NB4 (cell line): ENCODE results near the gene MYCBPAP.

Experiments used
- DNase-seq: peaks from one replicate; pipeline ENCODE4 v3.0.0; 2010; ENCODE audit warnings: low read depth
- H3K4me3 ChIP-seq: one replicate; pipeline ENCODE4 v1.5.1; 2011; ENCODE audit warnings: mild to moderate bottlenecking, low read depth, low read length, moderate library complexity
- CTCF ChIP-seq: IDR thresholded peaks from one replicate; pipeline ENCODE4 v1.5.1; 2012; ENCODE audit warnings: low read depth, low read length
- MAX ChIP-seq: IDR thresholded peaks from 2 replicates; pipeline ENCODE4 v1.6.1; 2011; ENCODE audit warnings: low read depth, low read length
- MYC ChIP-seq: IDR thresholded peaks from 2 replicates; pipeline ENCODE4 v1.6.1; 2011; ENCODE audit warnings: low read depth, low read length
- POLR2A ChIP-seq: IDR thresholded peaks from 2 replicates; pipeline ENCODE4 v1.6.1; 2011; ENCODE audit warnings: mild to moderate bottlenecking; ENCODE audit not compliant: insufficient read length; ENCODE audit errors: extremely low read depth

The MYCBPAP gene

GRCh38 chr17:50517504-50518383 lies 9.5 kb downstream of the MYCBPAP start:
- H3K4me3 ChIP-seq = no peak overlapping the region
- DNase-seq = no peak
- TF ChIP-seq POLR2A (no peak), MAX (no peak), MYC (no peak), CTCF (no peak)

GRCh38 chr17:50518384-50519023 lies 10.3 kb downstream of the MYCBPAP start:
- no peak overlapping the region for H3K4me3 ChIP-seq
- no peak for TF ChIP-seq MAX
- TF ChIP-seq MYC = no peak
- TF ChIP-seq CTCF = no peak
- no peak for TF ChIP-seq POLR2A
- DNase-seq = no peak

GRCh38 chr17:50519141-50519834 lies 11.0 kb downstream of the MYCBPAP start:
- DNase-seq = no peak
- no peak for TF ChIP-seq CTCF
- no peak for TF ChIP-seq MYC
- no peak for TF ChIP-seq MAX
- TF ChIP-seq POLR2A = no peak
- H3K4me3 ChIP-seq = no peak overlapping the region

GRCh38 chr17:50520483-50520882 lies 12.2 kb downstream of the MYCBPAP start:
- DNase-seq = no peak
- H3K4me3 ChIP-seq = no peak overlapping the region
- TF ChIP-seq POLR2A (no peak), MYC (no peak), MAX (no peak), CTCF (no peak)

- H3K4me3 ChIP-seq = no peak overlapping the region
- TF ChIP-seq MYC (no peak), MAX (no peak), CTCF (no peak), POLR2A (no peak)
- DNase-seq = no peak
These were observed 13.3 kb downstream of the MYCBPAP start for GRCh38 chr17:50521514-50521913.
